Tibial artery (tissue), 4 donors: ENCODE measurements around the gene MARVELD2.

Experiments
- DNase-seq, 2 donors: peaks; one replicate each; pipeline ENCODE4 v3.0.0-alpha.2; 2019
- H3K27ac ChIP-seq, 2 donors: fragments of 200-600 bp; sonication (generic) in 1 of 2; 1 replicate in 1 of 2; 2 replicates in 1 of 2; pipeline ENCODE4 v1.5.1; 2018 to 2019; ENCODE audit warnings: mild to moderate bottlenecking in 1 of 2
- H3K27me3 ChIP-seq, 2 donors: fragments of 200-600 bp; sonication (generic) in 1 of 2; one replicate each; pipeline versions ENCODE4 v1.5.1 to v1.6.0; 2016 to 2019
- H3K36me3 ChIP-seq, 3 donors: fragments of 200-600 bp; sonication (generic) in 2 of 3; one replicate each; pipeline ENCODE4 v1.5.1; 2016 to 2019; ENCODE audit warnings: mild to moderate bottlenecking in 2 of 3
- H3K4me1 ChIP-seq, 4 donors: fragments of 200-600 bp; sonication (generic) in 2 of 4; 1 replicate in 3 of 4; 2 replicates in 1 of 4; pipeline ENCODE4 v1.5.1; 2016 to 2019
- H3K4me3 ChIP-seq, 2 donors: fragments of 200-600 bp; sonication (generic) in 1 of 2; 1 replicate in 1 of 2; 2 replicates in 1 of 2; pipeline ENCODE4 v1.5.1; 2018 to 2019; ENCODE audit warnings: mild to moderate bottlenecking in 2 of 2
- H3K9me3 ChIP-seq, 3 donors: fragments of 200-600 bp; sonication (generic) in 1 of 3; one replicate each; pipeline ENCODE4 v1.5.1; 2016 to 2019
- CTCF ChIP-seq, 2 experiments: fragments of 200-600 bp in 1 of 2; fragments of 450-650 bp in 1 of 2; IDR thresholded peaks; one replicate each; pipeline ENCODE4 v1.5.1; 2017 to 2019; ENCODE audit warnings: antibody characterized with exemption in 2 of 2, mild to moderate bottlenecking in 1 of 2, moderate library complexity in 1 of 2
- intact Hi-C: fragments of 100-400 bp; cut with DNase I; formaldehyde crosslinking; loops from one replicate; pipeline ENCODE4 v1.15.0; 2023; ENCODE audit warnings: low total_unique reads

MARVELD2 gene

GRCh38 chr5:69372394-69372793 is 42.5 kb upstream of the MARVELD2 start:
- intact Hi-C loops: no loop called here
- Histone ChIP-seq H3K36me3 (peaks cover 4 to 23% (median 21%) of the 10 kb centered on the region in 3 donors), H3K27me3 (no peaks in the 10 kb centered on the region), H3K4me3 (no peak overlapping the region), H3K27ac (no peak overlapping the region), H3K9me3 (no peaks in the 10 kb centered on the region), H3K4me1 (peaks cover 0 to 34% (median 15%) of the 10 kb centered on the region in 4 donors)
- TF ChIP-seq CTCF (IDR thresholded peaks at IDR 0.05): no peak
- DNase-seq: no peak

- no peak for TF ChIP-seq CTCF (IDR thresholded peaks at IDR 0.05)
- Histone ChIP-seq H3K36me3 (peaks cover 4 to 46% (median 24%) of the 10 kb centered on the region in 3 donors), H3K4me1 (peaks cover 0 to 21% (median 12%) of the 10 kb centered on the region in 4 donors), H3K4me3 (no peak overlapping the region), H3K9me3 (no peaks in the 10 kb centered on the region), H3K27ac (no peak overlapping the region), H3K27me3 (no peaks in the 10 kb centered on the region)
- no peak for DNase-seq
- intact Hi-C loops: no loop called here
Observed at GRCh38 chr5:69374911-69375446, 39.9 kb upstream of the MARVELD2 start.

GRCh38 chr5:69378376-69378775 is 36.5 kb upstream of the MARVELD2 start:
- no peak overlapping the region for H3K4me3 ChIP-seq
- H3K9me3 ChIP-seq: no peaks in the 10 kb centered on the region
- TF ChIP-seq CTCF (IDR thresholded peaks at IDR 0.05): no peak
- intact Hi-C loops: no loop called here
- no peak overlapping the region for H3K27ac ChIP-seq
- peaks cover 17 to 80% (median 49%) of the 10 kb centered on the region in 3 donors for H3K36me3 ChIP-seq
- no peaks in the 10 kb centered on the region for H3K4me1 ChIP-seq
- H3K27me3 ChIP-seq: no peaks in the 10 kb centered on the region
- DNase-seq: no peak

DNA sequence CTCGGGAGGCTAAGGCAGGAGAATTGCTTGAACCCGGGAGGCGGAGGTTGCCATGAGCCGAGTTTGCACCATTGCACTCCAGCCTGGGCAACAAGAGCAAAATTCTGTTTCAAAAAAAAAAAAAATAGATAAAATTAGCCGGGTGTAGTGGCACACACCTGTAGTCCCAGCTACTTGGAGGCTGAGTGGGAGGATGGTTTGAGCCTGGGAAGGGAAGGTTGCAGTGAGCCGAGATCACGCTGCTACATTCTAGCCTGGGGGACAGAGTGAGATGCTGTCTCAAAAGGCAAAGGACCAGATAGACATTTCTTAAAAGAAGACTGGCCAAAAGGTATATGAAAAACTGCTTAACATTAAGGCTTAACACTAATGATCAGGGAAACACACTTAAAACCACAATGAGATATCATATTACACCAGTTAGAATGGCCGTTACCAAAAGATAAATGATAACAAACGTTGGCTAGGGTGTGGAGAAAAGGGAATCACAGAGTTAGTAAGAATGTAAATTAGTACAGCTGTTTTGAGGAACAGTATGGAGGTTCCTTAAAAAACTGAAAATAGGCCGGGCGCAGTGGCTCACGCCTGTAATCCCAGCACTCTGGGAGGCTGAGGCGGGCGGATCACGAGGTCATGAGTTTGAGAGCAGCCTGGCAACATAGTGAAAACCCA is 10.1 kb upstream of the MARVELD2 start:
- DNase-seq: no peak
- Histone ChIP-seq H3K9me3 (no peaks in the 10 kb centered on the region), H3K4me1 (no peaks in the 10 kb centered on the region), H3K27ac (no peak overlapping the region), H3K27me3 (no peaks in the 10 kb centered on the region), H3K36me3 (peaks cover 48 to 84% (median 64%) of the 10 kb centered on the region in 3 donors), H3K4me3 (no peak overlapping the region)
- intact Hi-C loops: no loop called here
- no peak for TF ChIP-seq CTCF (IDR thresholded peaks at IDR 0.05)

- Histone ChIP-seq H3K27ac (no peak overlapping the region), H3K27me3 (no peaks in the 10 kb centered on the region), H3K4me3 (peak overlapping the region; percentile 61 to 63), H3K4me1 (peaks cover 0 to 12% (median 4%) of the 10 kb centered on the region in 4 donors), H3K9me3 (no peaks in the 10 kb centered on the region), H3K36me3 (peaks cover 13 to 42% (median 33%) of the 10 kb centered on the region in 3 donors)
- TF ChIP-seq CTCF (IDR thresholded peaks at IDR 0.05): no peak
- no peak for DNase-seq
- intact Hi-C loops: no loop called here
Observed at GRCh38 chr5:69415584-69415958, 655 bp downstream of the MARVELD2 start.
